Measurements from ENCODE around the gene EDC3.

The EDC3 gene

DNA sequence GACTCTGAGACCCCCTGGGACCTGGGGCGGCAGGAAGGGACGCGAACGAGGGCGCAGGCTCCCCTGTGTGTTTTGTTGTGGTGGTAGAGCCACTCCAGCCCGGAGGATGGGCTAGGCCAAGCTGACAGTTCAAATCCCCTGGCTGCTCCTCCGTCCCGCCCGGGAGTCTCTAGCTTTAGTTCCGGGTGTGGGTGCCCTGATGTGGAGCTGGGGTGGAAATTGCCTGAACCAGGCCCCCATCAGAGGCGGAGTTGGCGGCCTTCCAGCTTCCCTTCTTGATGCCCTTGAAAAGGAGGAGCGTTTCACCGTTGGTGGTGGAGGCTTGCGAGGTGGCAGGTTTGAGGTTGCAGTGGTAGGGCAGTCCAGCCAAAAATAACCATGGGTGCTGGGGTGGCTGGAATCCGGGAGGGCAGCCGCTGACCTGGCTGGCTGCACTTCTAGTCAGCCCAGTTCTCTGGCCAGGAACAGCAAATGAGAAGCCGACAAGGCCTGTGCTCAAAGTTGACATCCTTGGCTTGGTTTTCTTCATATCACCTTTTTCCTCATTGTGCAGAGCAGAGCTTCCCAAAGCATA is 79.4 kb downstream of the EDC3 start:
- peak overlapping the region; percentile 96 for H3K27ac ChIP-seq
- TF ChIP-seq, protein P1, sequence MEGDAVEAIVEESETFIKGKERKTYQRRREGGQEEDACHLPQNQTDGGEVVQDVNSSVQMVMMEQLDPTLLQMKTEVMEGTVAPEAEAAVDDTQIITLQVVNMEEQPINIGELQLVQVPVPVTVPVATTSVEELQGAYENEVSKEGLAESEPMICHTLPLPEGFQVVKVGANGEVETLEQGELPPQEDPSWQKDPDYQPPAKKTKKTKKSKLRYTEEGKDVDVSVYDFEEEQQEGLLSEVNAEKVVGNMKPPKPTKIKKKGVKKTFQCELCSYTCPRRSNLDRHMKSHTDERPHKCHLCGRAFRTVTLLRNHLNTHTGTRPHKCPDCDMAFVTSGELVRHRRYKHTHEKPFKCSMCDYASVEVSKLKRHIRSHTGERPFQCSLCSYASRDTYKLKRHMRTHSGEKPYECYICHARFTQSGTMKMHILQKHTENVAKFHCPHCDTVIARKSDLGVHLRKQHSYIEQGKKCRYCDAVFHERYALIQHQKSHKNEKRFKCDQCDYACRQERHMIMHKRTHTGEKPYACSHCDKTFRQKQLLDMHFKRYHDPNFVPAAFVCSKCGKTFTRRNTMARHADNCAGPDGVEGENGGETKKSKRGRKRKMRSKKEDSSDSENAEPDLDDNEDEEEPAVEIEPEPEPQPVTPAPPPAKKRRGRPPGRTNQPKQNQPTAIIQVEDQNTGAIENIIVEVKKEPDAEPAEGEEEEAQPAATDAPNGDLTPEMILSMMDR (IDR thresholded peaks at IDR 0.05): no peak
- no peak for TF ChIP-seq ZFX (IDR thresholded peaks at IDR 0.05; ENCODE audit: borderline replicate concordance)

DNA sequence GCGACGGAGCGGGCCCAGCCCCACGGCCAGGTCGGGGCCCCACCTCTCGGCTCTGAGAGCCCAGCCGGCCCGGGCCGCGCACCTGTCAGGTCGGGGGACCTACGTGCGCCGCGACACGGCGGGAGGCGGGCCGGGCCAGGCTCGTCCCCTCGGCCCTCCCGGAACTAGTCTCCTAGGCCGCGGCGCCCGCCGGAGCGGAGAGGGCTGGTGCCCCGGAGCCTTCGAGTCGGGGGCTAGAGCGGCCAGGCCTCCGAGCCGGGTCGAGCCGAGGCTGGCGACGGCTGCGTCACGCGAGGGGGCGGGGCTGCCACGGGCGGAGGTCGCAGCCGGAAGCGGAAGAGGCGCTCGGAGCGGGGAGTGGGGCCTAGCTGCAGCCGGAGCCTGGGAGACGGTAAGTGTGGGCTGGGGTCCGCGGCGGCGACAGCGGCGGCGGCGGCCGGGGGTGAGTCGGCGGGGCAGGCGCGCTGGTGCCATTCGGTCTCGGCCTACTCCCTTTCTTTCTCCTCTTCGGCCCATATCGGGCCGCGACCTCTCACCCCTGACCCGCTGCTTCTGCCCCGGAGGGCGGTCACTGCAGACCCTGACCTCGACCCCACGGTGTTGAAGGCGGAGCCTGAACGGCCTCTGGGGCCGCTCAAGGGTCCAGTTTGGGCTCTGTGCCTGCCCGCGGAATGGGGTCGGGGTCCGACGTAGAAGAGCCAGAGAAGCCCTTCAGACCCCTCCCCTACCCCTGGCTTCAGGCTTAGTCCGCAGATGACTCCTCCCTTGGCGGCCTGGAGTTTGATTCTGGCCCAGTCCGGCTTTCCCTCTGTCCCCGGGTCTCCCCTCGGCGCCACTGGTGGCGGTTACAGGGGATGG is 80.1 kb downstream of the EDC3 start, which contains the start of gene CLK3:
Gene CLK3, plus strand, starts transcription at position 329 of the 858 bp plus-strand sequence. CDS start 3,361 bp downstream, outside the sequence.
- TF ChIP-seq ZFX (IDR thresholded peaks at IDR 0.05; ENCODE audit: borderline replicate concordance): 0 out of 2 replicates have a peak, but pooled peaks have one; percentile 50
- TF ChIP-seq, protein P1 (IDR thresholded peaks at IDR 0.05): no peak
- H3K27ac ChIP-seq: peak within 1 kb of the TSS; percentile 96

DNA sequence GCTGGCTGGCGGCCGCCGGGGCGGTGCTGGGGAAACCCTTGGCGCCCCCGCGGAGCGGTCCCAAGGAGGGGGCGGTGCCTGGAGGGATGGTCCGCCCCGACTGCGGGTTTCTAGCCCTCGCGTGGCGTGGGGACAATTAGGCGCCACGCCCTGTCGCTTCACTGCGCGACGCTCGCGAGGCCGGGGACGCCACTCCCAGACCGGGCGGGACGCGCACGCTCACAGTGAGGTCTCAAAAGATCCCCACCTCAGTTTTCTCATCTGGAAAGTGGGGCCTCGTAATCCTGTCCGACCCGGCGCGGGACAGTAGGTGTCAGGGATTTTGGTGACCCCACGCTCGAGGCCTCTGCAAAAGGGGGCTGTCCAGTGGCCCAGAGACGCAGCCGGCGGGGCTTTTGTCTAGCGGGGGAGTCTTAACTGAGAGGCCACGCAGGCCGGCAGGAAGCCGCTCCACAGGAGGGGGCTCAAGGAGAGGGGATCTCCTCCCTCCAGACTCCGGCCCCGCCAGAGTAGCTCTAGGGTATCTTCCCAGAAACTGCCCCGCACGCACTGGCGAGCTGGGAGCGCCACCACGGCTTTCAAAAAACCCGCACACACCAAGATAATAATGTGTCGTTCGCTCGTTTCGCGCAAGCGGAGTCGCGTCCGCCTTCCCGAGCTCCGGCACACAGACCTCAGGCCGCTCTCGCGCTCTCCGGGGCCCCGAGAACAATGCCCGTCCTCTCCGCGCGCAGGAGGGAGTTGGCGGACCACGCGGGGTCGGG is 80.9 kb downstream of the EDC3 start:
- no peak for TF ChIP-seq ZFX (IDR thresholded peaks at IDR 0.05; ENCODE audit: borderline replicate concordance)
- TF ChIP-seq, protein P1 (IDR thresholded peaks at IDR 0.05): no peak
- peak overlapping the region; percentile 96 for H3K27ac ChIP-seq

DNA sequence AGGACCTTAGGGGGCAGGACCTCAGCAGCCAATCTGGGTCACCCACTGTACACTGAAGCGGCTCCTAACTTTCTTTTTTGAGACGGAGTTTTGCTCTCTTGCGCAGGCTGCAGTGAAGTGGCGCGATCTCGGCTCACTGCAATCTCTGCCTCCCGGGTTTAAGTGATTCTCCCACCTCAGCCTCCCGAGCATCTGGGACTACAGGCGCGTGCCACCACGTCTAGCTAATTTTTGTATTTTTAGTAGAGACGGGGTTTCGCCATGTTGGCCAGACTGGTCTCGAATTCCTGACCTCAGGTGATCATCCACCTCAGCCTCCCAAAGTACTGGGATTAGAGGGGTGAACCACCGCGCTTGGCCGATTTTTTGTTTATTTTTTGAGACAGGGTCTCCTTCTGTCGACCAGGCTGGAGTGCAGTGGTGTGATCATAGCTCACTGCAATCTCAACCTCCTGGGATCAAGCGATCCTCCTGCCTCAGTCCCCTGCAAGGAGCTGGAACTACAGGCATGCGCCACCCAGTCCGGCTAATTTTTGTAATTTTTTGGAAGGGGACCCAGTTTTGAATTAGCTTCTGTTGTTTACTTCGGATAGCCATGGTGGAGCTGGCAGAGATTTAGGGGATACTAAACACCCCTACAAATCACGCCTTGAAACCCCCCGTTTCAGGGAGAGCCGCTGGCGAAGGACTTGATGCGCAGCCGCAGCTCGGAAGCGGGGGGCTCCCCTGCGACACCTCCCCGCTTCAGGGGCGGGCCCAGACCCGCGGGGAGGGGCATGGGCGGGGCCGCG is 81.7 kb downstream of the EDC3 start:
- peak overlapping the region; percentile 96 for H3K27ac ChIP-seq
- TF ChIP-seq ZFX (IDR thresholded peaks at IDR 0.05; ENCODE audit: borderline replicate concordance): no peak
- TF ChIP-seq, protein P1 (IDR thresholded peaks at IDR 0.05): no peak

DNA sequence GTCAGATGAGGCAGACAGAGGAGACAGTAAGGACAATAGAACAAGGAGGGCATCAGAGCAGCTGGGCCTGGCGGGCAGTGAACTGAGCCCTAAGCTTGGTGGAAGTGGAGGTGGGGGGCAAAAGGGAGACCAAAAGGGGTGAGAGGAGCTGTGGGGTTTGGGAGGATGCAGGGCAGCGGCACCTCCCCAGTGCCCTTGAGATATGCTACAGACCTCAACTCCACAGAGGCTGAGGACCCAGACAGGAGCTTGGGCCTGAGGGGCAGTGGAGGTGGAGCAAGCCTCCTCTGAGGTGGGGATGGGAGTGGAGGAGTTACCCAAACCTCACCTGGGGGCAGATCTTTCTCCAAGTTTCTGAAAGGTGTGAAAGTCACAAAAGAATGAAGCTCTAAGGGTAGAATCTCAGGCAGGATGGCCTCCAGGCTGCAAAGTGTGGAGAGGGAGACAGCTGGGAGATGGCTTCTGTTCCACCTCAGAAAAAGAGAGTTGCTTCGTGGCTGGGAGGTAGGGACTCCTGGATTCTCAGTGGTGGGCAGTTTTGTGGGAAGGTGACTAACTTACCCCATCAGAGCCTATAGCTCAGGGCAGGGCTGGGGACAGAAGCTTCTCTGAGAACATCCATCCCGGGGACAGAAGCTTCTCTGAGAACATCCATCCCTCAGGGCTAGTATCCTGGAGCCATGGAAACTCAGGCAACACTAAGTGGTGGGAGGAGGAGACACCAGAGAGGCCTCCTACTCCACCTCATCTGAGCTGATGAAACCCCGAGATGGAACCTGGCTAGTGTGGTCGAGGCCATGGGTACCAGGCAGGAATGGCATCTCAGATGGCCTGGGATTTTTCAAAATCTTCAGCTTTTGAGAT is 82.5 kb downstream of the EDC3 start:
- TF ChIP-seq ZFX (IDR thresholded peaks at IDR 0.05; ENCODE audit: borderline replicate concordance): no peak
- TF ChIP-seq, protein P1 (IDR thresholded peaks at IDR 0.05): no peak
- H3K27ac ChIP-seq: no peak overlapping the region; the same call in 1 of the 2 replicates

DNA sequence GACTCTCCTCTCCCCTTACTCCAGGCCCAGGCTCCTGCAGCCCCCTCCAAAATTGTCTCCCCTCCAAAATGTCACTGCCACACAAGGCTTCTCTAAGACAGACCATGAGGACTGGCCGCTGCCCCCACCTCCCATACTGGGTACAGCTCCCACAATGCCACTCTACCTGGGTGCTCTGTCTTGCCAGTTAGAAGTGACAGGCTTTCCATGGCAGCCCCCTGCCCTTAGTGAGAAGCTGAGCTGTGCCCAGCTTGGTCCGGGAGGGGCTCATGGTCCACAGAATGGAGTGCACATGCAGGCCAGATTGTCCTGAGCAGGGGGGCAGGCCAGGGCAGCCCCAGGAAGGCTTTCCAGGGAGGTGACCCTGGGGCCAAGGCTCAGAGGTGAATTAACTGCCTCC is 83.1 kb downstream of the EDC3 start:
- no peak overlapping the region for H3K27ac ChIP-seq
- no peak for TF ChIP-seq ZFX (IDR thresholded peaks at IDR 0.05; ENCODE audit: borderline replicate concordance)
- TF ChIP-seq, protein P1 (IDR thresholded peaks at IDR 0.05): no peak

All from 22Rv1 (cell line).